Body of pancreas (tissue), 4 donors: ENCODE results near the gene JMJD8. TPM values are rescaled to one million over a fixed set of nuclear protein-coding genes. Genes with fewer than 3 reads are reported as not detected.

Experiments
- ATAC-seq: fragments of 150-250 bp; one replicate; pipeline ENCODE4 v1.9.1; 2016
- DNase-seq, 4 donors: peaks; one replicate each; pipeline ENCODE4 v3.0.0-alpha.2; 2019
- H3K27ac ChIP-seq, 4 donors: fragments of 200-600 bp; sonication (generic); 1 replicate in 3 of 4; 2 replicates in 1 of 4; pipeline versions ENCODE4 v1.5.1 to v1.6.1; 2016 to 2019; ENCODE audit warnings: mild to moderate bottlenecking in 1 of 4, mixed read lengths in 1 of 4, moderate library complexity in 1 of 4
- H3K27me3 ChIP-seq, 2 donors: fragments of 200-600 bp; sonication (generic); one replicate each; pipeline ENCODE4 v1.6.0; 2016; ENCODE audit warnings: mild to moderate bottlenecking in 1 of 2
- H3K36me3 ChIP-seq, 2 donors: fragments of 200-600 bp; sonication (generic); replicated peaks in 1 of 2; 2 replicates each; pipeline ENCODE4 v1.5.1; 2016; ENCODE audit warnings: low read depth in 2 of 2; ENCODE audit not compliant: insufficient read depth in 1 of 2
- H3K4me1 ChIP-seq: fragments of 200-600 bp; sonication (generic); one replicate; pipeline ENCODE4 v1.6.0; 2016
- H3K4me3 ChIP-seq, 2 donors: fragments of 200-600 bp; sonication (generic); 1 replicate in 1 of 2; 2 replicates in 1 of 2; pipeline ENCODE4 v1.5.1; 2016 to 2019
- H3K9me3 ChIP-seq, 3 donors: fragments of 200-600 bp; sonication (generic); 1 replicate in 2 of 3; 2 replicates in 1 of 3; pipeline ENCODE4 v1.5.1; 2016
- CTCF ChIP-seq, 7 experiments: fragments of 450-650 bp in 4 of 7; fragments of 200-600 bp in 3 of 7; sonication (generic) in 3 of 7; IDR thresholded peaks; one replicate each; pipeline ENCODE4 v1.5.1; 2016 to 2019; ENCODE audit warnings: antibody characterized with exemption in 7 of 7
- POLR2A ChIP-seq, 3 donors: fragments of 450-650 bp; IDR thresholded peaks; one replicate each; pipeline ENCODE4 v1.6.1; 2016; ENCODE audit warnings: antibody characterized with exemption in 3 of 3, mild to moderate bottlenecking in 2 of 3
- WGBS, 2 donors: methylation state at CpG; one replicate each; pipeline ENCODE4 v1.1.5; 2017; 5-methylcytosine and 5-hydroxymethylcytosine counted together
- intact Hi-C: fragments of 100-400 bp; cut with DNase I; formaldehyde crosslinking; loops from one replicate; pipeline ENCODE4 v1.15.1; 2023
- total RNA-seq, 2 donors: library from RNA; depleted of rRNA; stranded (reverse); fragments of >200 nt; gene quantifications; one replicate each; pipeline ENCODE4 v1.1.0, GENCODE V29; 2016

JMJD8 gene
- total RNA-seq, 2 donors from 2014 or later: 49.5 to 128 TPM

DNA sequence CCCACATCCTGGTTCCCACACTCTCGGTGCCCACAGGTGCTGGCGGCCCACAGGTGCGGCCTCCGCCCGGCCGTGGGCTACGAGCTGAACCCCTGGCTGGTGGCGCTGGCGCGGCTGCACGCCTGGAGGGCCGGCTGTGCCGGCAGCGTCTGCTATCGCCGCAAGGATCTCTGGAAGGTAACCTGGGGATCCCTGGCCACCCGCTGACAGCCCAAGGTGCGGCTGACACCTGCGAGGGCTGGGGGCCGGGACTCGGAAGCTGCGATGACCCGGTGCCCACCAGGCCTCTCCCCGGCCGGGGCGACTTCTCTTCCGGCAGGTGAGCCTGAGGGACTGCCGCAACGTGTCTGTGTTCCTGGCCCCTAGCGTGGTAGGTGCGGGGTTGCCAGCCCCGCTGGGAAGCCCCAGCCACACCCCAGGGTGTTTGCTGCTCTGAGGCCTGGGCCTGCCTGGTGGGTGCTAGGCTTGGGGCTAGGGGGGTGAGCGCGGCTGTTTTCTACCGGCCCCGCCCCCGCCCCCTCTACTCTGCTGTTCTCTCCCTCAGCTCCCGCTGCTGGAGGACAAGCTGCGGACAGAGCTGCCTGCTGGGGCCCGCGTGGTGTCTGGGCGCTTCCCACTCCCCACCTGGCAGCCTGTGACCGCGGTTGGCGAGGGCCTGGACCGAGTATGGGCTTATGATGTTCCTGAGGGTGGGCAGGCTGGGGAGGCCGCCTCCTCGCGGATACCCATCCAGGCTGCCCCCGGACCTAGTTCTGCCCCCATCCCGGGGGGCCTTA, 37.8 kb upstream of the JMJD8 start:
- TF ChIP-seq CTCF (IDR thresholded peaks at IDR 0.05) (no peak), POLR2A (IDR thresholded peaks at IDR 0.05) (no peak)
- 88 to 100% methylated on average over 1 to 48 of the region's 51 CpGs for WGBS, 2 donors
- no peak for ATAC-seq
- no peaks in the 10 kb centered on the region for H3K27me3 ChIP-seq
- intact Hi-C loops: no loop called here
- H3K36me3 ChIP-seq: no peaks in the 10 kb centered on the region
- H3K4me3 ChIP-seq: no peak overlapping the region
- H3K9me3 ChIP-seq: no peaks in the 10 kb centered on the region
- H3K4me1 ChIP-seq: peaks cover 54% of the 10 kb centered on the region
- peak overlapping the region in 3 of 4 donors; percentile 64 to 89 (median 85) for H3K27ac ChIP-seq
- no peak for DNase-seq

GRCh38 chr16:720990-721764, 37.0 kb upstream of the JMJD8 start, which contains the start of gene ANTKMT:
Gene ANTKMT (plus strand): TSS chr16:721146. CDS start chr16:721275, 129 bp downstream.
- TF ChIP-seq POLR2A (IDR thresholded peaks at IDR 0.05) (peak; percentile 50 to 62 (median 61)), CTCF (IDR thresholded peaks at IDR 0.05) (peak in 3 of 7 experiments; percentile 10 to 27 (median 26))
- H3K4me1 ChIP-seq: peaks cover 56% of the 10 kb centered on the region
- peak within 1 kb of the TSS; percentile 34 to 53 for H3K4me3 ChIP-seq
- DNase-seq (peak; percentile 86 to 92 (median 90)), ATAC-seq (peak; percentile 87)
- H3K27ac ChIP-seq: peak within 1 kb of the TSS; percentile 64 to 89 (median 83)
- no peaks in the 10 kb centered on the region for H3K27me3 ChIP-seq
- H3K36me3 ChIP-seq: no peaks in the 10 kb centered on the region
- H3K9me3 ChIP-seq: no peaks in the 10 kb centered on the region
- WGBS, 2 donors: 0 to 5% methylated on average over 11 to 99 of the region's 106 CpGs
- intact Hi-C loops: no loop called here

DNA sequence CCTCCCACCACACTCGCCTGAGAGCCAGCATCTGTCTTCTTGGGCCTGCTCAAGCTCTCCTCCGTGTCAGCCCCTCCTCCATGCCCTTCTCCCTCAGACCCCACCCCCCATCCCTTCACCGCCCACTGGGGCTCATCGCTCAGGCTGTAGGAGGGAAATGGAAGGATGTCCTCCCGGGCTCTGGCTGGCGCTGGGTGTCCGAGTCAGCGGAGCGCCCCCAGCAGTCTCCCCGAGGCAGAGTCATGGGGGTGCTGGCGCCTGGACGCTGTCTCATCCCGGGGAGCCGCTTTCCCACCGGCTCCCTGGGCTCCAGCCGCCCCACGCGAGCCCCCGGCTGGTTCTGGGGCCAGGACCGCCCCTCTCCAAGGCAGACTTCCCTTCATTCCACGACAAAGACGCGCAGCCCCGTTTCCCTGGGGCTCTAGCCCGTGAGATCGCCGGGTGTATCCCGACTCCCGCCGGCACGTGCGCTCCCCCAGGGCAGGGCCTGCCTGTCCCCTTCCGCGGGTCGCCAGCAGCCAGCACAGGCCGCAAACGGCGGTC, 36.4 kb upstream of the JMJD8 start:
- DNase-seq: peak in 2 of 4 donors; percentile 40 to 44
- Histone ChIP-seq H3K4me3 (peak overlapping the region; percentile 34 to 53), H3K4me1 (peaks cover 60% of the 10 kb centered on the region), H3K9me3 (no peaks in the 10 kb centered on the region), H3K27me3 (no peaks in the 10 kb centered on the region), H3K27ac (peak overlapping the region; percentile 64 to 89 (median 83)), H3K36me3 (no peaks in the 10 kb centered on the region)
- WGBS, 2 donors: 0% methylated on average over 2 to 38 of the region's 38 CpGs
- intact Hi-C loops: no loop called here
- peak; percentile 12 for ATAC-seq
- TF ChIP-seq POLR2A (IDR thresholded peaks at IDR 0.05) (peak in 1 of 3 donors; percentile 50), CTCF (IDR thresholded peaks at IDR 0.05) (no peak)

DNA sequence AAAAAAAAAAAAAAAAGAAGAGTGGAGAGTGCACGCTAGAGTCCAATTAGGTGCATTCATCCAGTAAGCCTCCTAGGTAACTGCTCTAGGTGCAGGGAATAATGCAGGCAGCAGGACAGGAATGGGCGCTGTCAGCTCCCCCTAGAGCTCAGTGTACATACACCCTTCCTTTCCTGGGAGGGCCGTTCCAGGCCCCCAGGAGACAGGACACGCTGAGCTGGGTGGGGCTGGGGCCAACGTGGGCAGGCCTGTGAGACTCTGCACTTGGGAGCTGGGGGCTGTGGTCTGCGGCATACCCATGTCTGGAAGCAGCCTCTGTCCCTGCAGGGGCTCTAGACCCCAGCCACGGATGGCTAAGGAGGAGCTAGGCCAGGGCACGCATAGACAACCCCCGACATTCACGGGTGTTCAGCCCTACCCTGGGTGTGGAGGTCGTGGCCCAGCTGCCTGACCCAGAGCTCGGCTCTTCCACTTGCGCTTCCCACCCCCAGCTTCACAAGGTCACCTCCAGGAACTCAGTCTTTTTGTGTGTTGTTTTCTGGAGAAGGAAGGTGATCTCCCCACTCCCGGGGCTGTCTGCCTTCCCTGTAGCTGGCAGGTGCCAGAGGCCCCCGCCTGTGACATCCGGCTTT, 35.8 kb upstream of the JMJD8 start:
- DNase-seq: no peak
- peak overlapping the region; percentile 64 to 89 (median 83) for H3K27ac ChIP-seq
- no peak for ATAC-seq
- H3K4me3 ChIP-seq: peak overlapping the region; percentile 34 to 53
- H3K9me3 ChIP-seq: no peaks in the 10 kb centered on the region
- intact Hi-C loops: no loop called here
- no peaks in the 10 kb centered on the region for H3K27me3 ChIP-seq
- peaks cover 64% of the 10 kb centered on the region for H3K4me1 ChIP-seq
- WGBS, 2 donors: 7 to 9% methylated on average over 11 to 16 of the region's 16 CpGs
- no peaks in the 10 kb centered on the region for H3K36me3 ChIP-seq
- no peak for TF ChIP-seq POLR2A (IDR thresholded peaks at IDR 0.05)
- TF ChIP-seq CTCF (IDR thresholded peaks at IDR 0.05): peak in 1 of 7 experiments; percentile 7
